ENCODE data around the gene ATP6V1F.

Gene ATP6V1F

GRCh38 chr7:128835790-128836641, 26.6 kb upstream of the ATP6V1F start:
- no peak for DNase-seq

- no peak for DNase-seq
Measured at GRCh38 chr7:128836729-128837348, 25.8 kb upstream of the ATP6V1F start.

DNA sequence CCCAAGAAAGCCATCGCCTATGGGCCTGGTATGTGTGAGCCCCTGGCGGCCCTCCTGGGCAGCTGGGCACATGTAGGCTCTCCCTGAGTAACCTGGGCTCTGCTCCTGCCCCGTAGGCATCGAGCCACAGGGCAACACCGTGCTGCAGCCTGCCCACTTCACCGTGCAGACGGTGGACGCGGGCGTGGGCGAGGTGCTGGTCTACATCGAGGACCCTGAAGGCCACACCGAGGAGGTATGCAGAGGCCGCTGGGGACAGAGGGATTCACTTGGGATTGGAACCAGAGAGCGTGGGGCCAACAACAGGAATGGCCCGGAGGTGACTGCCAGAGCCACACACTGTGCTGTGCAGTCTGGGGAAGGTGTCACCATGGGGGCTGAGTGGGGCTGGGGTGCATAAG, 25.1 kb upstream of the ATP6V1F start:
- no peak for DNase-seq

GRCh38 chr7:128838109-128838779, 24.4 kb upstream of the ATP6V1F start:
- no peak for DNase-seq

GRCh38 chr7:128838981-128839731, 23.5 kb upstream of the ATP6V1F start:
- DNase-seq: no peak

- DNase-seq: no peak
Measured at GRCh38 chr7:128839751-128840177, 22.9 kb upstream of the ATP6V1F start.

- no peak for DNase-seq
Measured at GRCh38 chr7:128840326-128841170, 22.1 kb upstream of the ATP6V1F start.

- no peak for DNase-seq
Measured at GRCh38 chr7:128841171-128841690, 21.4 kb upstream of the ATP6V1F start.

GRCh38 chr7:128841921-128842673, 20.6 kb upstream of the ATP6V1F start:
- peak; percentile 58 to 65 for DNase-seq

GRCh38 chr7:128842674-128843641, 19.7 kb upstream of the ATP6V1F start:
- no peak for DNase-seq

DNA sequence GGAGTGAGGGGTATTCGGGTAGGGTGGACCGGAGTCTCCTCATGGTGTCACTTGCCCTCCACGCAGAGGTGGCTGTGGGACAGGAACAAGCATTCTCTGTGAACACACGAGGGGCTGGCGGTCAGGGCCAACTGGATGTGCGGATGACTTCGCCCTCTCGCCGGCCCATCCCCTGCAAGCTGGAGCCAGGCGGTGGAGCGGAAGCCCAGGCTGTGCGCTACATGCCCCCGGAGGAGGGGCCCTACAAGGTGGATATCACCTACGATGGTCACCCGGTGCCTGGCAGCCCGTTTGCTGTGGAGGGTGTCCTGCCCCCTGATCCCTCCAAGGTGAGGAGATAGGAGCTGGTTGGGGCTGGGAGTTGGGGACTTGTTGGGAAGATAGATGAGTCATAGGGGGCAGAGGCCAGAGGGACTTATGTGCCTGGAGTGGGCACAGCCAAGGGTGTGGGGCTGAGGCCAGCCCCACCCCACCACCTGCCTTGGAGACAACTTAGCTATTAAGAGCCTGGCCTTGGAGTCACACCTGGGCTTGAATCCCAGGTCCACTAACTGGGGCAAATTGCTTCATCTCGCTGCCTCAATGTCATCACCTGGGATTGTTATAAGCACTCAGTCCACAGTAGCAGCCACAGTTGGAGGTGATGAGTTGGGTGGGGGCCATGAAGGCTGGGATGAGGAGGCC, 18.6 kb upstream of the ATP6V1F start:
- DNase-seq: no peak

- no peak for DNase-seq
Measured at GRCh38 chr7:128844777-128845311, 17.8 kb upstream of the ATP6V1F start.

DNA sequence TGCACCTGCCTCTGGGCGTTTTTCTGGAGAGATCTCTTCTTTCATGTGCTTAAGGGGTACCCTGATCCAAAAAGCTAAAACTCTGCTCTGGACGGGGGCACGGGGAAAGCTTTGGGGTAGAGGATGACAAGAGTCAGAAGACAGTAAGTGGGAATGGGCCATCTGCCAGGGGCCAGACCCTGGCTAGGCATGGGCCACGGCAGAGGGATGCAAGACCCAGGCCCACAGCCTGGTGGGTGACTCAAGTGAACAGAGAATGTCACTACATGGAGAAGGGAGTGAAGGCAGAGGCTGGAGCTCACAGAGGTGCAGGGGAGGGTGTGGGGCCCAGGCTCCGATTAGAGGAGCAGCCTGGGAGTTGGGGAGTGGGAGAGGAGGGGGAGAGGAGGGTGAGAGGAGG, 17.2 kb upstream of the ATP6V1F start:
- no peak for DNase-seq

GRCh38 chr7:128845987-128846386, 16.7 kb upstream of the ATP6V1F start:
- DNase-seq: no peak

DNA sequence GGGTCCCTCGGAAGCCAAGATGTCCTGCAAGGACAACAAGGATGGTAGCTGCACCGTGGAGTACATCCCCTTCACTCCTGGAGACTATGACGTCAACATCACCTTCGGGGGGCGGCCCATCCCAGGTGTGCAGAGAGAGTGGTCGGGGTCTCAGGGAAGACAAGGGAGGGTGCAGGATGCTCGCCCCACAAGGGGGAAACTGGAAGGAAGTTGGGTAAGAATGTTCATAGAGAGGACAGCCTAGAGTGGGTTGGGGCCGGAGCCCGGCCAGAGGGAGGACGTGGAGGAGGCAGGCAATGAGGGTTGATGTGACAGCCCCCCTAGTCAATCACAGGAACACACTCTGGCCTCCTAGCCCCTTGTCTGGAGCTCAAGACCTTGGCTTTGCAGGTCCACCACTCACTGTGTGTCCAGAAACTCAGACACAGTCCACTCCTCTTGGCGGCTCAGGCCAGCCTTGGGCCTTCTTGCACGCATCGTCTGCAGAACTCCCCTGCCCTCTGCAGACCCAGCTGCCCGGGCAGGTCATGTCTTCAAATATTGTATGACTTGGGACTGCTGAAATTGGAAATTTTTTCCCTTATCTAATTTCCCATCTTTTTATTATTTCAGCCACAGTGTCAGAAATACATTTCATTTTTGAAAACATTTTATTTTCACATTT, 15.7 kb upstream of the ATP6V1F start:
- DNase-seq: no peak

DNA sequence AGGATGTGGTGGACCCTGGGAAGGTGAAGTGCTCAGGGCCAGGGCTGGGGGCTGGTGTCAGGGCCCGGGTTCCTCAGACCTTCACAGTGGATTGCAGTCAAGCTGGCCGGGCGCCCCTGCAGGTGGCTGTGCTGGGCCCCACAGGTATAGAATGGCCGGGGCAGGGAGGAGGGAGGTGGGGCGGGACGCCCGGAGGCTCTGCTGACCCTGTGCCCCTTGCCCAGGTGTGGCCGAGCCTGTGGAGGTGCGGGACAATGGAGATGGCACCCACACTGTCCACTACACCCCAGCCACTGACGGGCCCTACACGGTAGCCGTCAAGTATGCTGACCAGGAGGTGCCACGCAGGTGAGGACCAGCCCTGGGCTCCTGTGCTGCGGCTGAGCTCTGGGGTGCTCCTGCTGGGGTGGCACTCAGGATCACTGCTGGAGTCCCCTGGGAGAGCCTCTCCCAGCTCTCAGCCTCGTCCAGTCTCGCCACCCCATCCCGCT, 14.9 kb upstream of the ATP6V1F start:
- DNase-seq: no peak

GRCh38 chr7:128848289-128849155, 14.1 kb upstream of the ATP6V1F start:
- no peak for DNase-seq
